H1 (cell line): Measurements from ENCODE around the gene ZRANB3.

ENCODE experiments used
- CTCF ChIP-seq, 3 experiments: IDR thresholded peaks; 1 replicate in 2 of 3; 2 replicates in 1 of 3; pipeline versions ENCODE4 v1.5.1 to v1.6.1; 2011; ENCODE audit warnings: low read length in 3 of 3, mild to moderate bottlenecking in 3 of 3, inconsistent platforms in 2 of 3, low read depth in 1 of 3, moderate library complexity in 1 of 3; ENCODE audit not compliant: insufficient read depth in 1 of 3; ENCODE audit errors: control extremely low read depth in 1 of 3
- EZH2 ChIP-seq: fragments of 200-600 bp; sonication (generic); IDR thresholded peaks from 2 replicates; pipeline ENCODE4 v1.7.1; 2012; ENCODE audit warnings: low read depth, mild to moderate bottlenecking, moderate library complexity, low read length, inconsistent platforms; ENCODE audit not compliant: severe bottlenecking
- KDM1A ChIP-seq: fragments of 200-600, 300-600 bp; sonication (generic); IDR thresholded peaks from 2 replicates; pipeline ENCODE4 v1.7.1; 2016; ENCODE audit warnings: mild to moderate bottlenecking, low read length, borderline replicate concordance
- POLR2A ChIP-seq, 2 experiments: IDR thresholded peaks; 1 replicate in 1 of 2; 2 replicates in 1 of 2; pipeline ENCODE4 v1.6.1; 2011; ENCODE audit warnings: low read depth in 2 of 2, low read length in 2 of 2, mild to moderate bottlenecking in 2 of 2; ENCODE audit errors: control extremely low read depth in 1 of 2

DNA sequence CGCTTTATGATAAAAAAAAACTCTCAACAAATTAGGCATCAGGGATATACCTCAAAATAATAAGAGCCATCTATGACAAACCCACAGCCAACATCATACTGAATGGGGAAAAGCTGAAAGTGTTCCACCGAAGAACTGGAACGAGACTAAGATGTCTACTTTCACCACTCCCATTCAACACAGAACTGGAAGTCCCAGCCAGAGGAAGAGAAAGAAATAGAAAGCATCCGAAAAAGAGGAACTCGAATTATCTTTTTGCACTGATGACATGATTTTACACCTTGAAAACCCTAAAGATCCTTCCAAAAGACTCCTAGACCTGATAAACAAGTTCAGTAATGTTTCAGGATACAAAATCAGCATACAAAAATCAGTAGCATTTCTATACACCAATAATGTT, 121.6 kb downstream of the ZRANB3 start:
- no peak for TF ChIP-seq CTCF (IDR thresholded peaks at IDR 0.05; ENCODE audit: control extremely low read depth in 1 of 3, insufficient read depth in 1 of 3, low read depth in 1 of 3, low read length in 3 of 3)
- no peak for TF ChIP-seq POLR2A (IDR thresholded peaks at IDR 0.05; ENCODE audit: control extremely low read depth in 1 of 2, low read depth in 2 of 2, low read length in 2 of 2)
- no peak for TF ChIP-seq EZH2
- no peak for TF ChIP-seq KDM1A
